ENCODE data around the gene CNDP1.

CNDP1 gene

DNA sequence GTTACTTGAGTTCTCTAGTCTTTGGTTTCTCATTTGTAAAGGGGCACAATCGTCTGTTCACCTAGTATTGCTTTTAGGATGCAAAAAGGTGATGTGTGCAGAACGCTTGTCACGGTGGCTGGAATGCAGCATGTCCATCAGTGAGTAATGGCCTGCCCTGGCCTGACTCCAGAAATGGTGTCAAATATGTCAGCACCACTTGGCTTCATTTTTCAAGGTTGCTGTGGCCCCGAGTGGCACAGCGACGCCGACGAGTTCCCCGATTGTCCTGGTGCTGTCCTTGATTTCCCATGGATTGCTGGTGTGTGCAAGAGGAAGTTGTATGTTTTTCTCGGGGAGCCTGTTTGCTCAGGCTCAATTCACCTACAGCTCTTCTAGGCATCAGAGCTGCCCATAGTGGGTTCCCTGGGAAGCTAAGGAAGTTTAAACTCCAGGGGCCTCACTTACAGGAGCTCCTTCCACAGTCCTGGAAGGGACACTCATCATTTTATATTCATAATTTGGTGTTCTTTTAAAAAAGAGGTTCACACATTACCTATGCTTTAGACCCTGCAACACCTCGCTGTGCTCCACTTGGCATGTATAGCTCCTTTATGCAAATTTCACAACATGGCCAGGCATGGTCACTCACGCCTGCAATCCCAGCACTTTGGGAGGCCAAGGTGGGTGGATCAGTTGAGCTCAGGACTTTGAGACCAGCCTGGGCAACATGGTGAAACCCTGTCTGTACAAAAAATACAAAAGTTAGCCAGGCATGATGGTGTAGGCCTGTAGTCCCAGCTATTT is 37.8 kb downstream of the CNDP1 start:
- Histone ChIP-seq H3K23ac (ENCODE audit: low read depth, low read length, poor library complexity) (no peak overlapping the region), H3K9ac (ENCODE audit: low read depth, low read length, poor library complexity) (no peak overlapping the region), H2AFZ (ENCODE audit: low read length) (no peak overlapping the region), H2BK15ac (ENCODE audit: low read length) (no peak overlapping the region), H4K91ac (ENCODE audit: low read depth, low read length, poor library complexity) (no peak overlapping the region), H2AK5ac (ENCODE audit: low read depth, low read length) (no peak overlapping the region), H3K14ac (ENCODE audit: low read length) (no peak overlapping the region), H3K27ac (replicated peaks; ENCODE audit: low read length) (no peak overlapping the region), H3K27me3 (ENCODE audit: control insufficient read depth in 3 of 3, insufficient read depth in 3 of 3, low read depth in 1 of 3, low read length in 3 of 3) (peaks cover 0 to 11% (median 0%) of the 10 kb centered on the region in 3 experiments), H2BK120ac (ENCODE audit: low read depth, low read length) (no peak overlapping the region), H3K4me2 (ENCODE audit: insufficient read depth, low read length, poor library complexity, severe bottlenecking) (no peak overlapping the region), H3K9me3 (replicated peaks in 1 of 2; ENCODE audit: control insufficient read depth in 2 of 2, insufficient read depth in 1 of 2, low read depth in 1 of 2, low read length in 2 of 2) (peaks cover 0 to 6% of the 10 kb centered on the region in 2 donors), H3K4me3 (ENCODE audit: low read length in 2 of 2) (no peak overlapping the region), H3K4me1 (ENCODE audit: control insufficient read depth in 2 of 2, insufficient read depth in 1 of 2, low read depth in 1 of 2, low read length in 2 of 2) (no peaks in the 10 kb centered on the region), H2BK12ac (ENCODE audit: low read length) (no peak overlapping the region), H3K79me1 (ENCODE audit: low read depth, low read length) (no peaks in the 10 kb centered on the region), H2BK5ac (ENCODE audit: low read length) (no peak overlapping the region), H3K36me3 (replicated peaks in 1 of 2; ENCODE audit: control insufficient read depth in 2 of 2, insufficient read depth in 2 of 2, low read length in 2 of 2) (no peaks in the 10 kb centered on the region), H3K18ac (ENCODE audit: low read length) (no peak overlapping the region), H4K8ac (ENCODE audit: low read depth, low read length) (no peak overlapping the region), H3K4ac (ENCODE audit: low read length) (no peak overlapping the region)
- WGBS, 2 donors (ENCODE audit: extremely low coverage in 2 of 2, insufficient read length in 2 of 2, insufficient replicate concordance in 1 of 2), result no CpG with 5 or more reads among the region's 12 CpGs
- no peak for DNase-seq (ENCODE audit: low spot score)

DNA sequence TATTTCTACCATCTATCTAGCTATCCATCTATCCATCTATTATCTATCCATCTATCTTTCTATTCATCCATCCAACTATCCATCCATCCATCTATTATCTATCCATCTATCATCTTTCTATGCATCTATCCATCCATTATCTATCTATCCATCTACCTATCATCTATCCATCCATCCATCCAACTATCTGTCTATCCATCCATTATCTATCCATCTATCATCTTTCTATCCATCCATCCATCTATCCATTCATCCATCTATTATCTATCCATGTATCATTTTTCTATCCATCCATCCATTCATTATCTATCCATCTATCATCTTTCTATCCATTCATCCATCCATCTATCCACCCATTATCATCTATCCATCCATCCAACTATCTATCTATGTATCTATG is 38.8 kb downstream of the CNDP1 start:
- no peak overlapping the region for H3K18ac ChIP-seq (ENCODE audit: low read length)
- H3K4me3 ChIP-seq (ENCODE audit: low read length in 2 of 2), result no peak overlapping the region
- H3K9ac ChIP-seq (ENCODE audit: low read depth, low read length, poor library complexity), result no peak overlapping the region
- no peak overlapping the region for H3K23ac ChIP-seq (ENCODE audit: low read depth, low read length, poor library complexity)
- H3K14ac ChIP-seq (ENCODE audit: low read length), result no peak overlapping the region
- no peaks in the 10 kb centered on the region for H3K9me3 ChIP-seq (replicated peaks in 1 of 2; ENCODE audit: control insufficient read depth in 2 of 2, insufficient read depth in 1 of 2, low read depth in 1 of 2, low read length in 2 of 2)
- no peak overlapping the region for H2AFZ ChIP-seq (ENCODE audit: low read length)
- H3K4me1 ChIP-seq (ENCODE audit: control insufficient read depth in 2 of 2, insufficient read depth in 1 of 2, low read depth in 1 of 2, low read length in 2 of 2), result peaks cover 0 to 3% of the 10 kb centered on the region in 2 donors
- H4K8ac ChIP-seq (ENCODE audit: low read depth, low read length), result no peak overlapping the region
- no peak overlapping the region for H2BK120ac ChIP-seq (ENCODE audit: low read depth, low read length)
- no peak overlapping the region for H4K91ac ChIP-seq (ENCODE audit: low read depth, low read length, poor library complexity)
- H3K79me1 ChIP-seq (ENCODE audit: low read depth, low read length), result no peaks in the 10 kb centered on the region
- H3K36me3 ChIP-seq (replicated peaks in 1 of 2; ENCODE audit: control insufficient read depth in 2 of 2, insufficient read depth in 2 of 2, low read length in 2 of 2), result no peaks in the 10 kb centered on the region
- H3K4ac ChIP-seq (ENCODE audit: low read length), result no peak overlapping the region
- no peak overlapping the region for H3K27ac ChIP-seq (replicated peaks; ENCODE audit: low read length)
- H2AK5ac ChIP-seq (ENCODE audit: low read depth, low read length), result no peak overlapping the region
- DNase-seq (ENCODE audit: low spot score), result no peak
- no peak overlapping the region for H2BK15ac ChIP-seq (ENCODE audit: low read length)
- peaks cover 0 to 15% (median 0%) of the 10 kb centered on the region in 3 experiments for H3K27me3 ChIP-seq (ENCODE audit: control insufficient read depth in 3 of 3, insufficient read depth in 3 of 3, low read depth in 1 of 3, low read length in 3 of 3)
- H3K4me2 ChIP-seq (ENCODE audit: insufficient read depth, low read length, poor library complexity, severe bottlenecking), result no peak overlapping the region
- H2BK12ac ChIP-seq (ENCODE audit: low read length), result no peak overlapping the region
- no peak overlapping the region for H2BK5ac ChIP-seq (ENCODE audit: low read length)

DNA sequence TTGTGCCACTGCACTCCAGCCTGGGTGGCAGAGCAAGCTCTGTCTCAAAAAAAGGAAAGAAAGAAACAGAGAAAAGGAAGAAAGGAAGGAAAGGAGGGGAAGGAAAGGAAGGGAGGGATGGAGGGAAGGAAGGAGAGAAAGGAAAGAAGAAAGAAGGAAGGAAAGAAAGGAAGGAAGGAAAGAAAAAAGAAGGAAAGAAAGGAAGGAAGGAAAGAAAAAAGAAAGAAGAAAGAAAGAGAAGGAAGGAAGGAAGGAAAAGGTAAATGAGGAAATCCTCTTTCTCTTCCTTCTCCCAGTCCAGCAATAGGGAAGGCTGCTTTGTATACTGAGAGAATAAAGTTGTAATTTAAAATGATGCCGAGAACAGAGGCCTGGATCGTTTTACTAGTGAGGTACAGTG is 40.6 kb downstream of the CNDP1 start:
- H3K14ac ChIP-seq (ENCODE audit: low read length), result no peak overlapping the region
- H3K4me1 ChIP-seq (ENCODE audit: control insufficient read depth in 2 of 2, insufficient read depth in 1 of 2, low read depth in 1 of 2, low read length in 2 of 2), result peaks cover 0 to 5% of the 10 kb centered on the region in 2 donors
- WGBS, 2 donors (ENCODE audit: extremely low coverage in 2 of 2, insufficient read length in 2 of 2, insufficient replicate concordance in 1 of 2), result no CpG with 5 or more reads among the region's 2 CpGs
- peaks cover 0 to 15% (median 0%) of the 10 kb centered on the region in 3 experiments for H3K27me3 ChIP-seq (ENCODE audit: control insufficient read depth in 3 of 3, insufficient read depth in 3 of 3, low read depth in 1 of 3, low read length in 3 of 3)
- H2BK5ac ChIP-seq (ENCODE audit: low read length), result no peak overlapping the region
- H4K8ac ChIP-seq (ENCODE audit: low read depth, low read length), result no peak overlapping the region
- no peak overlapping the region for H3K4me2 ChIP-seq (ENCODE audit: insufficient read depth, low read length, poor library complexity, severe bottlenecking)
- no peaks in the 10 kb centered on the region for H3K9me3 ChIP-seq (replicated peaks in 1 of 2; ENCODE audit: control insufficient read depth in 2 of 2, insufficient read depth in 1 of 2, low read depth in 1 of 2, low read length in 2 of 2)
- H2BK15ac ChIP-seq (ENCODE audit: low read length), result no peak overlapping the region
- no peak for DNase-seq (ENCODE audit: low spot score)
- no peak overlapping the region for H2BK120ac ChIP-seq (ENCODE audit: low read depth, low read length)
- H2AFZ ChIP-seq (ENCODE audit: low read length), result peak overlapping the region; percentile 91
- H3K23ac ChIP-seq (ENCODE audit: low read depth, low read length, poor library complexity), result no peak overlapping the region
- H3K79me1 ChIP-seq (ENCODE audit: low read depth, low read length), result no peaks in the 10 kb centered on the region
- H3K4ac ChIP-seq (ENCODE audit: low read length), result no peak overlapping the region
- no peak overlapping the region for H3K9ac ChIP-seq (ENCODE audit: low read depth, low read length, poor library complexity)
- H2BK12ac ChIP-seq (ENCODE audit: low read length), result no peak overlapping the region
- H3K18ac ChIP-seq (ENCODE audit: low read length), result no peak overlapping the region
- H2AK5ac ChIP-seq (ENCODE audit: low read depth, low read length), result no peak overlapping the region
- H3K36me3 ChIP-seq (replicated peaks in 1 of 2; ENCODE audit: control insufficient read depth in 2 of 2, insufficient read depth in 2 of 2, low read length in 2 of 2), result no peaks in the 10 kb centered on the region
- H4K91ac ChIP-seq (ENCODE audit: low read depth, low read length, poor library complexity), result no peak overlapping the region
- no peak overlapping the region for H3K27ac ChIP-seq (replicated peaks; ENCODE audit: low read length)
- no peak overlapping the region for H3K4me3 ChIP-seq (ENCODE audit: low read length in 2 of 2)

DNA sequence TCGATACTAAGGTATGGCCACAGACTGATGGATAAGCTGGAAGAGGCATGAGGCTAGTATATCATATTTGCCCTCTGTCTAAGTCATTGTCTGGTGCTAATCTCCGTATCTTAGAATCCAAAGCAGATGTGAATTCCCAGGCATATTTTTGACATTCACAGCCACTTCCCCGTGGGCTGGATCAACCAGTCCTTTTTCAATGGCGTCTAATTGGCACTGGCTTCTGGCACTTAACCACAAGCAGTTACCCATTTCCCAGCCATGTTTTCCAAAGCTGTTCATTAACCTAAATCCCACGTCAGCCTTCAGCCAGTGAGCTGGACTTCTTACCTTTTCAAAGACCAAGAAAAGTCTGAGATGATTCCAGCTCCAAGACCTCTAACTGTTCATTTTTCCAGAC is 42.7 kb downstream of the CNDP1 start:
- Histone ChIP-seq H2BK15ac (ENCODE audit: low read length) (no peak overlapping the region), H3K4me3 (ENCODE audit: low read length in 2 of 2) (no peak overlapping the region), H2BK120ac (ENCODE audit: low read depth, low read length) (no peak overlapping the region), H3K18ac (ENCODE audit: low read length) (no peak overlapping the region), H4K91ac (ENCODE audit: low read depth, low read length, poor library complexity) (no peak overlapping the region), H3K4ac (ENCODE audit: low read length) (no peak overlapping the region), H3K27me3 (ENCODE audit: control insufficient read depth in 3 of 3, insufficient read depth in 3 of 3, low read depth in 1 of 3, low read length in 3 of 3) (peaks cover 0 to 10% (median 0%) of the 10 kb centered on the region in 3 experiments), H3K4me1 (ENCODE audit: control insufficient read depth in 2 of 2, insufficient read depth in 1 of 2, low read depth in 1 of 2, low read length in 2 of 2) (peaks cover 0 to 5% of the 10 kb centered on the region in 2 donors), H3K4me2 (ENCODE audit: insufficient read depth, low read length, poor library complexity, severe bottlenecking) (no peak overlapping the region), H2BK12ac (ENCODE audit: low read length) (no peak overlapping the region), H3K9ac (ENCODE audit: low read depth, low read length, poor library complexity) (no peak overlapping the region), H2AFZ (ENCODE audit: low read length) (peak overlapping the region; percentile 51), H2BK5ac (ENCODE audit: low read length) (no peak overlapping the region), H3K14ac (ENCODE audit: low read length) (no peak overlapping the region), H2AK5ac (ENCODE audit: low read depth, low read length) (no peak overlapping the region), H3K9me3 (replicated peaks in 1 of 2; ENCODE audit: control insufficient read depth in 2 of 2, insufficient read depth in 1 of 2, low read depth in 1 of 2, low read length in 2 of 2) (no peaks in the 10 kb centered on the region), H3K27ac (replicated peaks; ENCODE audit: low read length) (no peak overlapping the region), H3K79me1 (ENCODE audit: low read depth, low read length) (no peaks in the 10 kb centered on the region), H3K23ac (ENCODE audit: low read depth, low read length, poor library complexity) (no peak overlapping the region), H3K36me3 (replicated peaks in 1 of 2; ENCODE audit: control insufficient read depth in 2 of 2, insufficient read depth in 2 of 2, low read length in 2 of 2) (no peaks in the 10 kb centered on the region), H4K8ac (ENCODE audit: low read depth, low read length) (no peak overlapping the region)
- WGBS, 2 donors (ENCODE audit: extremely low coverage in 2 of 2, insufficient read length in 2 of 2, insufficient replicate concordance in 1 of 2), result no CpG with 5 or more reads among the region's 5 CpGs
- DNase-seq (ENCODE audit: low spot score), result no peak

Data from neuronal stem cell (in vitro differentiated cells).